SU-DHL-6 (cell line): Measurements from ENCODE around the gene CCDC180.

ENCODE experiments used
- EZH2phosphoT487 ChIP-seq: fragments of 200-600 bp; sonication (generic), shearing (Covaris generic); conservative IDR thresholded peaks from 2 replicates; pipeline ENCODE4 v1.6.1; 2018; ENCODE audit warnings: mild to moderate bottlenecking, antibody characterized with exemption, low read length, moderate library complexity, mixed read lengths
- TF ChIP-seq, protein P1 (sequence below): fragments of 200-600 bp; sonication (generic); IDR thresholded peaks from one replicate; pipeline ENCODE4 v1.5.1; 2017; ENCODE audit warnings: antibody characterized with exemption, mild to moderate bottlenecking, low read length, moderate library complexity; ENCODE audit not compliant: insufficient read depth, poor library complexity, severe bottlenecking

GRCh38 chr9:97311798-97312500 lies 4.5 kb downstream of the CCDC180 start:
- TF ChIP-seq, protein P1, sequence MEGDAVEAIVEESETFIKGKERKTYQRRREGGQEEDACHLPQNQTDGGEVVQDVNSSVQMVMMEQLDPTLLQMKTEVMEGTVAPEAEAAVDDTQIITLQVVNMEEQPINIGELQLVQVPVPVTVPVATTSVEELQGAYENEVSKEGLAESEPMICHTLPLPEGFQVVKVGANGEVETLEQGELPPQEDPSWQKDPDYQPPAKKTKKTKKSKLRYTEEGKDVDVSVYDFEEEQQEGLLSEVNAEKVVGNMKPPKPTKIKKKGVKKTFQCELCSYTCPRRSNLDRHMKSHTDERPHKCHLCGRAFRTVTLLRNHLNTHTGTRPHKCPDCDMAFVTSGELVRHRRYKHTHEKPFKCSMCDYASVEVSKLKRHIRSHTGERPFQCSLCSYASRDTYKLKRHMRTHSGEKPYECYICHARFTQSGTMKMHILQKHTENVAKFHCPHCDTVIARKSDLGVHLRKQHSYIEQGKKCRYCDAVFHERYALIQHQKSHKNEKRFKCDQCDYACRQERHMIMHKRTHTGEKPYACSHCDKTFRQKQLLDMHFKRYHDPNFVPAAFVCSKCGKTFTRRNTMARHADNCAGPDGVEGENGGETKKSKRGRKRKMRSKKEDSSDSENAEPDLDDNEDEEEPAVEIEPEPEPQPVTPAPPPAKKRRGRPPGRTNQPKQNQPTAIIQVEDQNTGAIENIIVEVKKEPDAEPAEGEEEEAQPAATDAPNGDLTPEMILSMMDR: no peak
- no peak for TF ChIP-seq EZH2phosphoT487
